GM21515 (cell line): ENCODE results near the gene MYO18B.
"Not testable (repeated sequence)": the region's sequence is repeated elsewhere in the genome, so short reads cannot be mapped to it uniquely, and the experiment has no call there.

Source experiments
- ATAC-seq: cut with Tn5 transposase; IDR thresholded peaks from one replicate; pipeline ENCODE4 v1.9.1; 2021; ENCODE audit not compliant: unreplicated experiment

Gene MYO18B

GRCh38 chr22:25969901-25970300, 227.9 kb downstream of the MYO18B start:
- ATAC-seq: no peak

- no peak for ATAC-seq
Observed at GRCh38 chr22:25970374-25970911, 228.5 kb downstream of the MYO18B start.

GRCh38 chr22:25970999-25971811, 229.2 kb downstream of the MYO18B start:
- ATAC-seq: no peak

- ATAC-seq: no peak
Observed at GRCh38 chr22:25972397-25972796, 230.4 kb downstream of the MYO18B start.

- ATAC-seq: no peak
Observed at GRCh38 chr22:25976356-25976755, 234.4 kb downstream of the MYO18B start.

- ATAC-seq: no peak
Observed at GRCh38 chr22:25979968-25980367, 238.0 kb downstream of the MYO18B start.

GRCh38 chr22:25984911-25985310, 242.9 kb downstream of the MYO18B start:
- not testable (repeated sequence) for ATAC-seq

GRCh38 chr22:25987948-25988347, 246.0 kb downstream of the MYO18B start:
- no peak for ATAC-seq

- ATAC-seq: no peak
Observed at GRCh38 chr22:25990940-25991339, 249.0 kb downstream of the MYO18B start.

GRCh38 chr22:25992331-25992730, 250.3 kb downstream of the MYO18B start:
- no peak for ATAC-seq

- no peak for ATAC-seq
Observed at GRCh38 chr22:25996669-25997068, 254.7 kb downstream of the MYO18B start.

- no peak for ATAC-seq
Observed at GRCh38 chr22:25997886-25998775, 256.1 kb downstream of the MYO18B start.

GRCh38 chr22:26002456-26002855, 260.5 kb downstream of the MYO18B start:
- no peak for ATAC-seq

GRCh38 chr22:26004477-26004876, 262.5 kb downstream of the MYO18B start:
- no peak for ATAC-seq

GRCh38 chr22:26008587-26008986, 266.6 kb downstream of the MYO18B start:
- ATAC-seq: no peak

- ATAC-seq: no peak
Observed at GRCh38 chr22:26016916-26017315, 274.9 kb downstream of the MYO18B start.

GRCh38 chr22:26017932-26018331, 275.9 kb downstream of the MYO18B start:
- no peak for ATAC-seq

GRCh38 chr22:26019596-26019995, 277.6 kb downstream of the MYO18B start:
- ATAC-seq: no peak

GRCh38 chr22:26021516-26021915, 279.5 kb downstream of the MYO18B start:
- no peak for ATAC-seq

GRCh38 chr22:26023104-26023775, 281.3 kb downstream of the MYO18B start:
- no peak for ATAC-seq

GRCh38 chr22:26025626-26026025, 283.6 kb downstream of the MYO18B start:
- no peak for ATAC-seq
